ENCODE data around the gene CYP8B1.

Gene CYP8B1

DNA sequence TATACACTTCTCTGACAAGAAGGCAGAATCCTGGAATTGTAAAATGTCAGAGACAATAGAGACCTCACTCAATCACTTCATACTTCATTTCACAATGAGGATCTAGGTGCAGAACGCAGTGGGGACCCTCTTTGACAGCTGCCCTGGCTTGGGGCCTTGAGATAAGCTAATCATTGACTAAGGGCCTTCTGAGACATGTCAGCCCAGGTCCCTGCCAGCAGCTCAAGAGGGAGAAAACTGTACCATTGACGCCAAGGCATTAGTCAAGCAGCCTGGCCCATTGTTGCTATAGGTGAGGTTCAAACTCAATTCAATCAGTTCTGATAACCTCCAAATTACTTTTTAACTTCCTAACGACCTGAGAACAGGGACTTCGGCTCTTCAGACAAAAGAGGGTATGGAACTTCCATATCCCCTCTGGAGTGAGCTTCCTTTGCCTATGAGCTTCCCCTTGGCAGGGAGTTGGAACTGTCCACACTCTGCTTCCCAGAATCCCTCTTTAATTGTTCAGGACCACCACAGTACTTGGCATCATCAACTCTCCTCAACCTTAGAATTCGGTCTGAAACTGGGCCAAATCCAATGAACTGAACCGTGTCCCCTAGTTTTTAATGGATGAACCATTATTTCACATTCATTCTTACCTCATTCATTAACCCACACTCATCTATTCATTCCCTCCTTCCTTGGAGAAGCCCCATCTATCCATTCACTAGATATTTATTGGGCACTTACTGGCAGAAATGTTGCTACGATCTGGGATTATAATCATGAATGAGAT lies 1.5 kb upstream of the CYP8B1 start:
- H3K36me3 ChIP-seq (ENCODE audit: control insufficient read depth in 4 of 4, insufficient read depth in 4 of 4, low read length in 3 of 4) = no peaks in the 10 kb centered on the region
- 91% methylated on average over 6 of the region's 7 CpGs for WGBS (ENCODE audit: insufficient coverage)
- H3K9me3 ChIP-seq (ENCODE audit: control extremely low read depth in 1 of 5, control insufficient read depth in 4 of 5, insufficient read depth in 2 of 5, low read depth in 1 of 5, low read length in 4 of 5) = no peaks in the 10 kb centered on the region
- ChIA-PET POLR2A (no interaction called here), CTCF (interaction anchor here (0.9 to 3.0 kb wide), 6 partner anchors 8 to 325 kb away, joined by 3 to 17 read pairs (median 5); no protein-coding TSS in a partner anchor)
- no peak for DNase-seq
- H3K27me3 ChIP-seq (replicated peaks in 2 of 5; ENCODE audit: control insufficient read depth in 4 of 5, insufficient read depth in 5 of 5, low read length in 4 of 5) = peaks cover 0 to 14% (median 0%) of the 10 kb centered on the region in 5 experiments
- H3K4me1 ChIP-seq (ENCODE audit: control extremely low read depth in 1 of 4, control insufficient read depth in 4 of 4, insufficient read depth in 4 of 4, low read length in 3 of 4) = peaks cover 4 to 13% (median 8%) of the 10 kb centered on the region in 4 experiments
- no peak overlapping the region for H3K27ac ChIP-seq (ENCODE audit: insufficient read depth in 1 of 2, low read depth in 1 of 2, low read length in 2 of 2, poor library complexity in 1 of 2, severe bottlenecking in 2 of 2)
- H3K4me3 ChIP-seq (ENCODE audit: control insufficient read depth in 1 of 7, extremely low read depth in 1 of 7, insufficient read depth in 4 of 7, low read depth in 2 of 7, low read length in 6 of 7) = no peak overlapping the region

DNA sequence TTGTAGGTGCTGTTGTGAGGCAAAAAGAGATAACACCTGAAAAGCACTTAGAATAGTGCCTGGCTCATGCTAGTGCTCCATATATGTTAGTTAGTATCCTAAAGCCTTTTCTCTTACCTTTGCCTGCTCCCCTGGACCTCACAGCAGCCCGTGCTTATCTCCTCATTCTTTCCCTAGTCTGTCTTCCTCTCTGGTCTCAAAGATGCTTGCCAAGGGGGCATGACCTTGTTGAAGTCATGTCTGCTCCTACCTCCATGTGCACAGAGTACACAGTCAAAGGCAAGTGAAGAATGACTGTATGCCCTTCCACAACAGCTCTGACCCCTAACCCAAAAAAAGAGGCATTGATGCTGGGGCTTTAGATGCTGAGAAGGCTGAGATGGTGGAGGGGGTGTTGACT lies 722 bp upstream of the CYP8B1 start:
- H3K27ac ChIP-seq (ENCODE audit: insufficient read depth in 1 of 2, low read depth in 1 of 2, low read length in 2 of 2, poor library complexity in 1 of 2, severe bottlenecking in 2 of 2) = no peak overlapping the region
- ChIA-PET POLR2A (no interaction called here), CTCF (interaction anchor here (1.3 to 3.0 kb wide), 2 partner anchors 97 to 324 kb away, joined by 3 to 17 read pairs; no protein-coding TSS in a partner anchor)
- DNase-seq = no peak
- H3K9me3 ChIP-seq (ENCODE audit: control extremely low read depth in 1 of 5, control insufficient read depth in 4 of 5, insufficient read depth in 2 of 5, low read depth in 1 of 5, low read length in 4 of 5) = no peaks in the 10 kb centered on the region
- no peak overlapping the region for H3K4me3 ChIP-seq (ENCODE audit: control insufficient read depth in 1 of 7, extremely low read depth in 1 of 7, insufficient read depth in 4 of 7, low read depth in 2 of 7, low read length in 6 of 7)
- no CpG with 5 or more reads among the region's 1 CpG for WGBS (ENCODE audit: insufficient coverage)
- H3K27me3 ChIP-seq (replicated peaks in 2 of 5; ENCODE audit: control insufficient read depth in 4 of 5, insufficient read depth in 5 of 5, low read length in 4 of 5) = peaks cover 0 to 17% (median 0%) of the 10 kb centered on the region in 5 experiments
- H3K4me1 ChIP-seq (ENCODE audit: control extremely low read depth in 1 of 4, control insufficient read depth in 4 of 4, insufficient read depth in 4 of 4, low read length in 3 of 4) = peaks cover 1 to 10% (median 8%) of the 10 kb centered on the region in 4 experiments
- no peaks in the 10 kb centered on the region for H3K36me3 ChIP-seq (ENCODE audit: control insufficient read depth in 4 of 4, insufficient read depth in 4 of 4, low read length in 3 of 4)

- 100% methylated on average over 7 of the region's 10 CpGs for WGBS (ENCODE audit: insufficient coverage)
- Histone ChIP-seq H3K36me3 (ENCODE audit: control insufficient read depth in 4 of 4, insufficient read depth in 4 of 4, low read length in 3 of 4) (no peaks in the 10 kb centered on the region), H3K27ac (ENCODE audit: insufficient read depth in 1 of 2, low read depth in 1 of 2, low read length in 2 of 2, poor library complexity in 1 of 2, severe bottlenecking in 2 of 2) (no peak overlapping the region), H3K27me3 (replicated peaks in 2 of 5; ENCODE audit: control insufficient read depth in 4 of 5, insufficient read depth in 5 of 5, low read length in 4 of 5) (peaks cover 0 to 15% (median 0%) of the 10 kb centered on the region in 5 experiments), H3K4me3 (ENCODE audit: control insufficient read depth in 1 of 7, extremely low read depth in 1 of 7, insufficient read depth in 4 of 7, low read depth in 2 of 7, low read length in 6 of 7) (no peak overlapping the region), H3K4me1 (ENCODE audit: control extremely low read depth in 1 of 4, control insufficient read depth in 4 of 4, insufficient read depth in 4 of 4, low read length in 3 of 4) (no peaks in the 10 kb centered on the region), H3K9me3 (ENCODE audit: control extremely low read depth in 1 of 5, control insufficient read depth in 4 of 5, insufficient read depth in 2 of 5, low read depth in 1 of 5, low read length in 4 of 5) (no peaks in the 10 kb centered on the region)
- CTCF ChIA-PET = interaction anchor here (1.2 kb wide), 1 partner anchor 18 kb away, joined by 3 read pairs; no protein-coding TSS in a partner anchor
- POLR2A ChIA-PET = no interaction called here
- no peak for DNase-seq
Observed at GRCh38 chr3:42874749-42875148, 930 bp downstream of the CYP8B1 start.

DNA sequence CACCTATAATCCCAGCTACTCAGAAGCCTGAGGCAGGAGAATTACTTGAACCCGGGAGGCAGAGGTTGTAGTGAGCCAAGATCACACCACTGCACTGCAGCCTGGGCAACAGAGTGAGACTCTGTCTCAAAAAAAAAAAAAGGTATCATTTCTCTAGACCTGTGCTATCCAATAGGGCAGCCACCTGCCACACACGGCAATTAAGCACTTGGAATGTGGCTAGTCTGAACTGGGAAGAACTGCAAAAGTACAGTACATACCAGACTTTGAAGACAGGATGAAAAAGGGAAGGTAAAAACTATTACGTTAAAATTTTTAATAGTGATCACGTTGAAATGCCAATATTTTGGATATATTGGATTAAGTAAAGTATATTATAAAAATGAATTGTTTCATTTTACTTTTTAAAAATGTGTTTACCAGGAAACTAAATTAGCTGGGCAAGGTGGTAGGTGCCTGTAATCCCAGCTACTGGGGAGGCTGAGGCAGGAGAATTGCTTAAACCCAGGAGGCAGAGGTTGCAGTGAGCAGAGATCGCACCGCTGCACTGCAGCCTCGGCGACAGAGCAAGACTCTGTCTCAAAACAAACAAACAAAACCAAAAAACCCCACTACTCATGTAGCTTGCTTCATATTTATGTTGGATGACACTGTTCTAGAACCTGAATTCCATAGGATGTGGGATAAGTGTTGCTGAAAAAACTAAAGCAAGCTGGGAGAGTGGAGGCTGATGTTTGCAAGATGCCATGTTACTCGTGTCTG lies 2.3 kb downstream of the CYP8B1 start:
- no peak overlapping the region for H3K4me3 ChIP-seq (ENCODE audit: control insufficient read depth in 1 of 7, extremely low read depth in 1 of 7, insufficient read depth in 4 of 7, low read depth in 2 of 7, low read length in 6 of 7)
- peaks cover 0 to 13% (median 0%) of the 10 kb centered on the region in 5 experiments for H3K27me3 ChIP-seq (replicated peaks in 2 of 5; ENCODE audit: control insufficient read depth in 4 of 5, insufficient read depth in 5 of 5, low read length in 4 of 5)
- ChIA-PET CTCF (no interaction called here), POLR2A (no interaction called here)
- no peak overlapping the region for H3K27ac ChIP-seq (ENCODE audit: insufficient read depth in 1 of 2, low read depth in 1 of 2, low read length in 2 of 2, poor library complexity in 1 of 2, severe bottlenecking in 2 of 2)
- no peak for DNase-seq
- no peaks in the 10 kb centered on the region for H3K9me3 ChIP-seq (ENCODE audit: control extremely low read depth in 1 of 5, control insufficient read depth in 4 of 5, insufficient read depth in 2 of 5, low read depth in 1 of 5, low read length in 4 of 5)
- no peaks in the 10 kb centered on the region for H3K4me1 ChIP-seq (ENCODE audit: control extremely low read depth in 1 of 4, control insufficient read depth in 4 of 4, insufficient read depth in 4 of 4, low read length in 3 of 4)
- WGBS (ENCODE audit: insufficient coverage) = 67% methylated on average over 3 of the region's 9 CpGs
- no peaks in the 10 kb centered on the region for H3K36me3 ChIP-seq (ENCODE audit: control insufficient read depth in 4 of 4, insufficient read depth in 4 of 4, low read length in 3 of 4)

DNA sequence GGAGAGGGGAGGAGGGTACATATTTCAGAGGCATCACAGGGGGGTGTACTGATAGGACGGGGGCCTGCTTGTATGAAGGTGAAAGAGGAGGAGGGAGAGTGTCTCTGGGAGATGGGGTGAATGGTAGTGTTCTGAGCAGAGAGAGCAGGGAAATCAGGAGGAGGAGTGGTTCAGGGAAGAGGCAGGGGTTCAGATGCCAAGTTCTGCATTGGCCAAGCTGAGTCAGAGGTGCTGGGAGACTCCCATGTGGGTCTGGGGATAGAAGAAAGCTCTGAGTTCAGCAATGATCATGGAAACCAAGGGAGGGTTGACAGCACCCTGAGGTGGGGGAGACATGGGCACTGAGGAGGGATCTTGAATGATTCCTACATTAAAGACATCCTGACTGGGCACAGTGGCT lies 3.0 kb downstream of the CYP8B1 start:
- Histone ChIP-seq H3K27me3 (replicated peaks in 2 of 5; ENCODE audit: control insufficient read depth in 4 of 5, insufficient read depth in 5 of 5, low read length in 4 of 5) (peaks cover 0 to 11% (median 0%) of the 10 kb centered on the region in 5 experiments), H3K9me3 (ENCODE audit: control extremely low read depth in 1 of 5, control insufficient read depth in 4 of 5, insufficient read depth in 2 of 5, low read depth in 1 of 5, low read length in 4 of 5) (no peaks in the 10 kb centered on the region), H3K4me3 (ENCODE audit: control insufficient read depth in 1 of 7, extremely low read depth in 1 of 7, insufficient read depth in 4 of 7, low read depth in 2 of 7, low read length in 6 of 7) (no peak overlapping the region), H3K27ac (ENCODE audit: insufficient read depth in 1 of 2, low read depth in 1 of 2, low read length in 2 of 2, poor library complexity in 1 of 2, severe bottlenecking in 2 of 2) (no peak overlapping the region), H3K4me1 (ENCODE audit: control extremely low read depth in 1 of 4, control insufficient read depth in 4 of 4, insufficient read depth in 4 of 4, low read length in 3 of 4) (no peaks in the 10 kb centered on the region), H3K36me3 (ENCODE audit: control insufficient read depth in 4 of 4, insufficient read depth in 4 of 4, low read length in 3 of 4) (no peaks in the 10 kb centered on the region)
- 92% methylated on average over 1 of the region's 1 CpG for WGBS (ENCODE audit: insufficient coverage)
- ChIA-PET CTCF (interaction anchor here (0.7 to 1.3 kb wide), 2 partner anchors 22 to 93 kb away, joined by 3 to 4 read pairs; no protein-coding TSS in a partner anchor), POLR2A (no interaction called here)
- no peak for DNase-seq

GRCh38 chr3:42871592-42872196 lies 4.0 kb downstream of the CYP8B1 start:
- no peaks in the 10 kb centered on the region for H3K9me3 ChIP-seq (ENCODE audit: control extremely low read depth in 1 of 5, control insufficient read depth in 4 of 5, insufficient read depth in 2 of 5, low read depth in 1 of 5, low read length in 4 of 5)
- no peak overlapping the region for H3K4me3 ChIP-seq (ENCODE audit: control insufficient read depth in 1 of 7, extremely low read depth in 1 of 7, insufficient read depth in 4 of 7, low read depth in 2 of 7, low read length in 6 of 7)
- no peaks in the 10 kb centered on the region for H3K4me1 ChIP-seq (ENCODE audit: control extremely low read depth in 1 of 4, control insufficient read depth in 4 of 4, insufficient read depth in 4 of 4, low read length in 3 of 4)
- peaks cover 0 to 8% (median 0%) of the 10 kb centered on the region in 5 experiments for H3K27me3 ChIP-seq (replicated peaks in 2 of 5; ENCODE audit: control insufficient read depth in 4 of 5, insufficient read depth in 5 of 5, low read length in 4 of 5)
- ChIA-PET CTCF (interaction anchor here (1.0 to 1.3 kb wide), 3 partner anchors 10 to 32 kb away, joined by 3 to 4 read pairs (median 3); no protein-coding TSS in a partner anchor), POLR2A (no interaction called here)
- peak in 2 of 3 donors; percentile 13 to 32 for DNase-seq
- WGBS (ENCODE audit: insufficient coverage) = 84% methylated on average over 2 of the region's 5 CpGs
- H3K27ac ChIP-seq (ENCODE audit: insufficient read depth in 1 of 2, low read depth in 1 of 2, low read length in 2 of 2, poor library complexity in 1 of 2, severe bottlenecking in 2 of 2) = no peak overlapping the region
- H3K36me3 ChIP-seq (ENCODE audit: control insufficient read depth in 4 of 4, insufficient read depth in 4 of 4, low read length in 3 of 4) = no peaks in the 10 kb centered on the region
